HUDEP-2 (cell line): ENCODE data around the gene ATP6AP1.
"Not testable (repeated sequence)": the region's sequence is repeated elsewhere in the genome, so short reads cannot be mapped to it uniquely, and the experiment has no call there.

Experiments used
- DNase-seq, 76 experiments: peaks; one replicate each; lab custom pipeline; 2025; ENCODE audit not compliant: unreplicated experiment in 76 of 76; lab: John Stamatoyannopoulos, UW

Gene ATP6AP1

DNA sequence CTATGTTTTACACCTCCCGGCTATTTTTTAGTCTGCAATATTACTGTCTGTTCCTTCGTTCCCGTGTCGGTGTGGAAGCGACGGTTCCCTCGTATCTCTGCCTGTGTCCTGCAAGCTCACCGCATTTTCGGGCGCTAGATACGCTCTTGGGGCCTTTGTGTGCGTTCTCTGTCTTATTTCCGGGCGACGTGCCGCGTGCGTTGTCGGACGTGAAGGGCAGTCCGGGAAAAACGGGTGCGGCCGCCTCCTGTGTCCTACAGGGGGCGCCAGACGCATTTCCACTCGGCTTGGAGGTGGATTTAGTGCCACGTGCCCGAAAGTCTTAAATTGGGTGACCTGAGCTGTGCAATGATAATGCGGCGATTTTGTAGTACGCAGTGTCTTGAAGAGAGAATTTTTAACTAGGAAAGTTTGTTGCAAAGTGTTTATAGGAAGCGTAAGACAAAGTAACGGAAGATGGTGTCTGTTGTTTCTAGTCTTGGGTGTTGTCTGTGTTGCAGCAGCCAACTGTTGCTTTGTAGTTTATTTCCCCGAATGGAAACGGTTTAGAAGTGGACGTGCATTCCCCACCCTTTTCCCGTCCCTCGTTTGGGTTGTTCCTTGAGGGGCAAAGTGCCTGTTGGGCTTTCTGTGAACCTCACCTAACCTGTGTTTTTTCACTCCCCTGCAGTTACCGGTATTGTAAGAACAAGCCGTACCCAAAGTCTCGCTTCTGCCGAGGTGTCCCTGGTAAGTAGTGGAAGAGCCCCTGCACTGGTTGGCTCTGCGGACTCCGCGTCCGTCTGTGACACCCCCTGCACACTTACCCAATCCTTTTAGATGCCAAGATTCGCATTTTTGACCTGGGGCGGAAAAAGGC, 29.6 kb upstream of the ATP6AP1 start:
- DNase-seq, result peak in 70 of 76 experiments; percentile 13 to 83 (median 65)

DNA sequence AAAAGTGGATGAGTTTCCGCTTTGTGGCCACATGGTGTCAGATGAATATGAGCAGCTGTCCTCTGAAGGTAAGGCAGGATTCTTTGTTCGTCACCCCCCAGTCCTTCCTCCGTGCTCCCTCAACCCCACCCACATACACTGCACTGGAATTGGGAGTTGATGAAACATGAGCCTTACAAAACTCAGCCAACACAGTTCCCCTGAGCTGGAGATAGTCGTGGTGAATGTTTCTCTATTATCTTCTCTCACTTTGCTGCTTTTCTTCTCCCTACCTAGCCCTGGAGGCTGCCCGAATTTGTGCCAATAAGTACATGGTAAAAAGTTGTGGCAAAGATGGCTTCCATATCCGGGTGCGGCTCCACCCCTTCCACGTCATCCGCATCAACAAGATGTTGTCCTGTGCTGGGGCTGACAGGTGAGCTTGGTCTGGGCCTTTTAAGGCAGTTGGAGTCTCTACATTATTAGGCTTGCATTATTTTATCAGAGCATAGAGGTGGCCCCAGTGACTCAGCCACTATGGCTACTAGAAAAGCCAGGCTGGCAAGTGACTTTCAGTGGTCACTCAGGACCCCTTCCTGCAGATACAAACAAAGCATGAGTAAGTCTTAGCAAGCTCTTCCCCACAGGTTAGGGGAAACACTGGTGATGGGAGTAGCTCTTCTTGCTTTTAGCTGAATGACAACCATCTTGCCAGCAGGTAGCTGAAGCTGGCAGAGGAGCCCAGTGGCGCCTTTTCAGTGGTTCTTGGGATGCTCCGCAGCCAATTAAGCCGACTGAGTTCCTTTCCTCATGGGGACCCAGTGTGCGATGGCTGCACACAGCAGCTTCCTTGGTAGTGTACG, 28.7 kb upstream of the ATP6AP1 start:
- DNase-seq, result peak in 1 of 76 experiments; percentile 4

DNA sequence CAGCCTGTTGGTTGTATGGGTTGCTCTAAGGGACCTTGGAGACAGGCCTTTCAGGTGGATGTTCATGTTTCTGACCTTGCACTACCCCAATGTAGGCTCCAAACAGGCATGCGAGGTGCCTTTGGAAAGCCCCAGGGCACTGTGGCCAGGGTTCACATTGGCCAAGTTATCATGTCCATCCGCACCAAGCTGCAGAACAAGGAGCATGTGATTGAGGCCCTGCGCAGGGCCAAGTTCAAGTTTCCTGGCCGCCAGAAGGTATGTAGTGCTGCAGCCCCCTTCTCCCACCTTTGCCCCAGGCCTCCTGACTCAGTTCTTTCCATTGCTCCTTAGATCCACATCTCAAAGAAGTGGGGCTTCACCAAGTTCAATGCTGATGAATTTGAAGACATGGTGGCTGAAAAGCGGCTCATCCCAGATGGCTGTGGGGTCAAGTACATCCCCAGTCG, 28.1 kb upstream of the ATP6AP1 start:
- DNase-seq, result not testable (repeated sequence)

GRCh38 chrX:154401045-154401799, 27.3 kb upstream of the ATP6AP1 start:
- DNase-seq, result peak in 17 of 76 experiments; percentile 1 to 41 (median 16)

- peak in 1 of 76 experiments; percentile 2 for DNase-seq
These were observed 26.4 kb upstream of the ATP6AP1 start for GRCh38 chrX:154401918-154402621.

GRCh38 chrX:154402622-154403127, 25.8 kb upstream of the ATP6AP1 start:
- DNase-seq, result no peak

GRCh38 chrX:154403192-154403591, 25.3 kb upstream of the ATP6AP1 start:
- no peak for DNase-seq

- DNase-seq, result no peak
These were observed 24.6 kb upstream of the ATP6AP1 start for GRCh38 chrX:154403858-154404257.

DNA sequence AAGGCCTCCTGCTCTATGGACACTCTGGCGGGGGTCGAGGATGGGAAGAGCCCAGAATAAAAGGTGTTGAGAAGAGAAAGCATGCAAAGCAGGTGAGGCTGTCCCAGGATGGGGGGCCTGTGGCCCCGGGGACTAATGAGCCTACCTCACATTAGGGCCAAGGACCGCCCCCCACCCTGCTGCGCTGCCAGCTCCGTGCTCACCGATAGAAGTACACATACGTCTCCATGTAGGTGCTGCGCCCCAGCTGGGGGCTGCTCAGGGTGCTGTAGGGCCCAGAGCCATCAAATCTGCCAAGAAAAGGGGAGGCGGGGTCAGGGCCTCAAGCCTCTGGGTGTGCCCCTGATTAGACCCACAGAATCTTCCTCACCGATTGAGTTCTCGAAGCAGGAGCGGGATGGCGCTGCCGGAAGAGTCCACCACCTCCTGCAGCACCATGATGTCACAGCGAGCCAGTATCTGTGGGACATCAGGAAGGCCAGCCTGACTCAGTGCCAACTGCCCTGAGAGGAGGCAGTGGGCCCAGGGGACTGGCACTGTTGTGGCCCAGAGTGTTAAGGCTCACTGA, 23.8 kb upstream of the ATP6AP1 start:
- DNase-seq, result no peak

GRCh38 chrX:154408659-154409221, 19.7 kb upstream of the ATP6AP1 start:
- no peak for DNase-seq

GRCh38 chrX:154409222-154409871, 19.1 kb upstream of the ATP6AP1 start, which contains the start of gene DNASE1L1:
DNASE1L1 (minus strand) TSS chrX:154409254; CDS start chrX:154405568, 3,686 bp downstream.
- peak in 73 of 76 experiments; percentile 11 to 89 (median 71) for DNase-seq

DNA sequence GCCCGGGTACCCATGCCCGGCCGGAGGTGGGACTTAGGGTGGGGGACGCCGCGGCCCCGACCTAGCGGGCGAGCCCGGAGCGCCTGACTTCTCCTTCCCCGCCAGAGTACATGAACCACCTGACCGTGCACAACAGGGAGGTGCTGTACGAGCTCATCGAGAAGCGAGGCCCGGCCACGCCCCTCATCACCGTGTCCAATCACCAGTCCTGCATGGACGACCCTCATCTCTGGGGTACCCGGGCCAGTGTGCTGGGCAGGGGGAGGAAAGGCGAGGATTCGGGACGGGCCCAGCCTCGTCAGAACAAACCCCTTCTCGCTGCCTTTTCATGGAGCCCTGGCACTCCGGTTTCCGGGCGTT, 16.5 kb upstream of the ATP6AP1 start:
- DNase-seq, result peak in 40 of 76 experiments; percentile 2 to 51 (median 26)

- peak in 1 of 76 experiments; percentile 3 for DNase-seq
These were observed 16.0 kb upstream of the ATP6AP1 start for GRCh38 chrX:154412468-154412867.

- DNase-seq, result no peak
These were observed 15.3 kb upstream of the ATP6AP1 start for GRCh38 chrX:154413142-154413541.

- no peak for DNase-seq
These were observed 11.3 kb upstream of the ATP6AP1 start for GRCh38 chrX:154417157-154417556.

GRCh38 chrX:154419189-154419588, 9.3 kb upstream of the ATP6AP1 start:
- DNase-seq, result no peak

DNA sequence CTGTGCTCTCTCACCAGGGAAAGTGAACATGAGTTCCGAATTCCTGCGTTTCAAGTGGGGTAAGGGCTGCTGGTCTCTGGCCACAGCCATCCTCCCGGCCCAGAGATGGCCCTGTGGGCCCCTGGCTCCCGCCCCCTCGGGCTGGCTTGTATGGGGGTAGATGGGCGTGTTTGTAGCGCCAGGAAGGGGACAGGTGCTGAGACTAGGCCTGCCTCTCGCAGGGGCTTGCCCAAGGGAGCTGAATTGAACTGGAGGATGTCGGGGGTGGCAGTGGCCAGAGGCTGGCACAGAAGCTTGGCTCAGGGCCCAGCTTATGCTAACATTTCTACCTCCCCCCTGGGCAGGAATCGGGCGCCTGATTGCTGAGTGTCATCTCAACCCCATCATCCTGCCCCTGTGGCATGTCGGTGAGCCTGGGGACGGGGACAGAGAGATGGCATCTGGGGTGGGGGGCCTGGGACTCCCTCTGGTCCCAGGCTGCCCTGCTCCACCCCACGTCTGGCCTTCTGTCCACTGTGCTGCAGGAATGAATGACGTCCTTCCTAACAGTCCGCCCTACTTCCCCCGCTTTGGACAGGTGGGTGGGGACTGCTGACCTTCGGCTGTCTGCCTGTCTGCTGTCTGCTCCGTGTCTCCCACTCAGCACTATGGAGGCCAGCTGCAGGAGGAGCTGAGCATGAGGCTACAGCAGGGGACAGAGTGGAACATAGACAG, 8.6 kb upstream of the ATP6AP1 start:
- DNase-seq, result no peak

- no peak for DNase-seq
These were observed 8.1 kb upstream of the ATP6AP1 start for GRCh38 chrX:154420402-154420756.
